GM19324 (cell line): ENCODE measurements around the gene KLF1.
"Not testable (repeated sequence)": the region's sequence is repeated elsewhere in the genome, so short reads cannot be mapped to it uniquely, and the experiment has no call there.

Source experiments
- ATAC-seq: cut with Tn5 transposase; IDR thresholded peaks from one replicate; pipeline ENCODE4 v1.9.1; 2021; ENCODE audit warnings: mild to moderate bottlenecking, moderate library complexity; ENCODE audit not compliant: unreplicated experiment, low FRiP score

Gene KLF1

GRCh38 chr19:12886969-12887747, at the start of gene KLF1:
TSS of gene KLF1 (minus strand) at chr19:12887201. CDS start at chr19:12887140, 61 bp downstream.
- ATAC-seq: no peak

- ATAC-seq: no peak
Observed at GRCh38 chr19:12936582-12936981, 49.6 kb upstream of the KLF1 start.

- ATAC-seq: no peak
Observed at GRCh38 chr19:12935071-12935470, 48.1 kb upstream of the KLF1 start.

- peak; percentile 49 for ATAC-seq
Observed at GRCh38 chr19:12933287-12934072, 46.5 kb upstream of the KLF1 start, which contains the start of gene FARSA. TSS of gene FARSA (minus strand) at chr19:12933711. CDS start at chr19:12933696, 15 bp downstream.

- no peak for ATAC-seq
Observed at GRCh38 chr19:12932392-12933286, 45.6 kb upstream of the KLF1 start.

GRCh38 chr19:12930002-12930645, 43.1 kb upstream of the KLF1 start:
- ATAC-seq: no peak

GRCh38 chr19:12924621-12925310, 37.8 kb upstream of the KLF1 start:
- ATAC-seq: no peak

- ATAC-seq: no peak
Observed at GRCh38 chr19:12922959-12923358, 36.0 kb upstream of the KLF1 start.

GRCh38 chr19:12921047-12921446, 34.0 kb upstream of the KLF1 start:
- ATAC-seq: no peak

GRCh38 chr19:12918253-12918652, 31.3 kb upstream of the KLF1 start:
- no peak for ATAC-seq

GRCh38 chr19:12915860-12916259, 28.9 kb upstream of the KLF1 start:
- not testable (repeated sequence) for ATAC-seq

GRCh38 chr19:12913851-12914690, 27.1 kb upstream of the KLF1 start:
- ATAC-seq: no peak

GRCh38 chr19:12913011-12913561, 26.1 kb upstream of the KLF1 start:
- ATAC-seq: no peak

- ATAC-seq: no peak
Observed at GRCh38 chr19:12912571-12912970, 25.6 kb upstream of the KLF1 start.

- ATAC-seq: no peak
Observed at GRCh38 chr19:12907166-12907565, 20.2 kb upstream of the KLF1 start.

- ATAC-seq: peak; percentile 77
Observed at GRCh38 chr19:12899891-12900518, 13.0 kb upstream of the KLF1 start.

- ATAC-seq: no peak
Observed at GRCh38 chr19:12896460-12896859, 9.5 kb upstream of the KLF1 start.

GRCh38 chr19:12893582-12893981, 6.6 kb upstream of the KLF1 start:
- ATAC-seq: no peak
